ENCODE measurements around the gene BTBD7.

Gene BTBD7

DNA sequence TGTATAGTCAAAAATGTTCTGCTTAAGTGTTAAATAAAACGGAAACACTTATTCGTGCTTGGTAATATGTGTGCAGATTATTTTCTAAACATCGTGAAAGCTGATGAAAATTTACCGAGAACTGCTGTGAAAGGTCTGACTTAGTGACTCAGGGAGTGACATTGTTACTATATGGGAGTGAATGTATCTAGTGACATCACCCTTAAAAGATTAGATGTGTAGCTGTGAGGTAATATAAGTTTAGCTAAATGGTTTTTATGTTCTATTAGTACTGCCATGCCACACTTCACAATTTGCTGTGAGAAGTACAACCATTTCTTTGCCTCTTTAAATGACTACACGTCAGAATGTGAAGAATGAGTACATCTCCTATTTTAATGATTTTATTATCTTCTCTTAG, 15.5 kb upstream of the BTBD7 start:
- DNase-seq (ENCODE audit: low read depth in 2 of 2): no peak
- TF ChIP-seq, protein P1, sequence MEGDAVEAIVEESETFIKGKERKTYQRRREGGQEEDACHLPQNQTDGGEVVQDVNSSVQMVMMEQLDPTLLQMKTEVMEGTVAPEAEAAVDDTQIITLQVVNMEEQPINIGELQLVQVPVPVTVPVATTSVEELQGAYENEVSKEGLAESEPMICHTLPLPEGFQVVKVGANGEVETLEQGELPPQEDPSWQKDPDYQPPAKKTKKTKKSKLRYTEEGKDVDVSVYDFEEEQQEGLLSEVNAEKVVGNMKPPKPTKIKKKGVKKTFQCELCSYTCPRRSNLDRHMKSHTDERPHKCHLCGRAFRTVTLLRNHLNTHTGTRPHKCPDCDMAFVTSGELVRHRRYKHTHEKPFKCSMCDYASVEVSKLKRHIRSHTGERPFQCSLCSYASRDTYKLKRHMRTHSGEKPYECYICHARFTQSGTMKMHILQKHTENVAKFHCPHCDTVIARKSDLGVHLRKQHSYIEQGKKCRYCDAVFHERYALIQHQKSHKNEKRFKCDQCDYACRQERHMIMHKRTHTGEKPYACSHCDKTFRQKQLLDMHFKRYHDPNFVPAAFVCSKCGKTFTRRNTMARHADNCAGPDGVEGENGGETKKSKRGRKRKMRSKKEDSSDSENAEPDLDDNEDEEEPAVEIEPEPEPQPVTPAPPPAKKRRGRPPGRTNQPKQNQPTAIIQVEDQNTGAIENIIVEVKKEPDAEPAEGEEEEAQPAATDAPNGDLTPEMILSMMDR (IDR thresholded peaks at IDR 0.05; ENCODE audit: low read depth, low read length): no peak
- H3K4me3 ChIP-seq (replicated peaks in 1 of 2; ENCODE audit: low read depth in 2 of 2, low read length in 2 of 2): no peak overlapping the region

DNA sequence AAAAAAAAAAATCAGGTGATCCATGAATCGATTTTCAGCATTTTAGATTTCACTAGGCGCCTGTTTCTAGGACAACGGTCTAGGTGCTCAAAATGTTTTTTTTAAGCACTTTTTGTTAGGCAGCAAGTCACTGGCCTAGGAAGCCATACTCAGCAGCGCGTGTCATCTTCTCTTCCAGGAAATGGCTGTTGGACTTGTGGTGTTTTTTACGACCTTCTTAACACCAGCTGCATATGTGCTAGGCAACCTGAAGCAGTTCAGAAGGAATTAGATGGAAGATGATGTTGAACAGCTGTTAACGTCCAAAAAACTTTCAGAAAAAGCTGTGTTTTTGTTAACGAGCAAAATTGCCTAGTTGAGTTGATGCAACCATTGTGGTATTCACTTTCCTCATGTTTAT, 15.0 kb upstream of the BTBD7 start:
- DNase-seq (ENCODE audit: low read depth in 2 of 2): no peak
- H3K4me3 ChIP-seq (replicated peaks in 1 of 2; ENCODE audit: low read depth in 2 of 2, low read length in 2 of 2): no peak overlapping the region
- TF ChIP-seq, protein P1 (IDR thresholded peaks at IDR 0.05; ENCODE audit: low read depth, low read length): no peak

DNA sequence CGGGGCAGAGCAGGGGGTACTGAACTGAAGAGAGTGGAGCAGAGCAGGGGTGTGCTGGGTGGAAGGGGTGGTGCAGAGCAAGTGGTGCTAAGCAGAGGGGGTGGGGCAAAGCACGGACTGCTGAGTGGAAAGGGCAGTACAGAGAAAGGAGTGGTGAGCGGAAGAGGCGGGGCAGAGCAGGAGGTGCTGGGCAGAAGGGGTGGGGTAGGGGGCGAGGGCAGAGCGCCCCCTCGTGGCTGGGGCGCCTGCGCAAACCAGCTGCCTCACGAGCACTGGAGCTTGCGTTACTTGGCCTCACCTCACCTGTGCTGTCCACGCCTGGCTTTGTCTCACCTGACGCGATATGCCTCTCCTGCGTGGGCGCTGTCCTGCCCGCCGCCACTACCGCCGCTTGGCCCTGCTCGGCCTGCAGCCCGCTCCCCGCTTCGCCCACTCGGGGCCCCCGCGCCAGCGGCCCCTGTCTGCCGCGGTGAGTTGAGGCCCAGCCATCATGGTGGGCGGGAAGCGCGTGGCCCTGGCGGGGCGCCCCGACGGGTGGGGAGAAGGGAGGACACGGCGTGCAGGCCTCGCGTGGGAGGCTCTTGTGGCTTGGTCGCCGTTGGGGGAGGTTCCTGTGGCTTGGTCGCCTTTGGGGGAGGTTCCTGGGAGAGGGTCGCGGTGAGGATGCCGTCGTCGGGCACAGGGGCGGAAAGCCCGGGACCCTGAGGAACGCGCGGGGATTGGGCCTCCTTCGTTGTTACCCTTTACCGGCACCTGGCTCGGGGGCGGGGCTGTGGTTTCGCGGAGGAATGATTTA, 14.3 kb upstream of the BTBD7 start, which contains the start of gene COX8C:
COX8C (plus strand) TSS at position 257 of the 796 bp plus-strand sequence; CDS start at position 344, 87 bp downstream.
- H3K4me3 ChIP-seq (replicated peaks in 1 of 2; ENCODE audit: low read depth in 2 of 2, low read length in 2 of 2): no peak within 1 kb of the TSS
- no peak for DNase-seq (ENCODE audit: low read depth in 2 of 2)
- TF ChIP-seq, protein P1 (IDR thresholded peaks at IDR 0.05; ENCODE audit: low read depth, low read length): no peak

DNA sequence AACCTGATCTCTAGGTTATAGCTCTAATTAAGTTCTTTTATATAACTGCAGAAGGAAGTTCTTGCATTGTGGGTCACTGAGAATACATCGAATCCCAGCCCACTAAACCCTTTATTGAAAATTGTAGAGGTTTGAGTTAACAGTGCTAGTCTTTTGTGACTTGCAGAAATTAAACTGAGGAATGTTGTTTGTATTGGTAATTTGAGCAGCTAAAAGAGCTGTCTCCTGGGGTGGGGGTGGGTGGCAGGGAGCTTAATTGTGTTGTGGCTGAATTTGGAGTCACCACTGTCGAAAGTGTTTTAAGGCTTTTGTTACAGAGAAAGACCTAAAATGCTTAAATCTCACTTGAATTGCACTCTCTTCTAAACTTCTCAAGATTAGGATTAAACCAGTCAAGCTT, 11.0 kb upstream of the BTBD7 start:
- TF ChIP-seq, protein P1 (IDR thresholded peaks at IDR 0.05; ENCODE audit: low read depth, low read length): no peak
- no peak for DNase-seq (ENCODE audit: low read depth in 2 of 2)

DNA sequence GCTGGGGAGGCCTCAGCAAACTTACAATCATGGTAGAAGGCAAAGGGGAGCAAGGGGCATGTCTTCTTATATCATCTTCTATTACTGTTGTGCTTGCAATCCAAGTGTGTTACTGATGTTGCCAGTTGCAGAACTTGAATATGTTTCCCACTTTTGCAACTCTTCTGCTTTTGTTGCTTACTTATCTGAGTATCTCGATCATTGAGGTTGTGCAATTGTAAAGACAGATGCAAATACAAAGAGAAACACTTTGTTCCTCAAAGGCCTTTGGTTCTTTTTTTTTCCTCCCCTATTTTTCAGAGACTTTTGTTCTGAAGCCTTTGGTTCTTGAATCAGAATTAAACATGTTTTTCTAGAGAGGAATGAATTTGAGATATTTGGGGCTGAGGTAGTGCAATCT, 10.4 kb upstream of the BTBD7 start:
- TF ChIP-seq, protein P1 (IDR thresholded peaks at IDR 0.05; ENCODE audit: low read depth, low read length): no peak
- DNase-seq (ENCODE audit: low read depth in 2 of 2): no peak
- no peak overlapping the region for H3K4me3 ChIP-seq (replicated peaks in 1 of 2; ENCODE audit: low read depth in 2 of 2, low read length in 2 of 2)

More for the DNA sequence above, 11.0 kb upstream of the BTBD7 start:
- H3K4me3 ChIP-seq (replicated peaks in 1 of 2; ENCODE audit: low read depth in 2 of 2, low read length in 2 of 2): no peak overlapping the region

DNA sequence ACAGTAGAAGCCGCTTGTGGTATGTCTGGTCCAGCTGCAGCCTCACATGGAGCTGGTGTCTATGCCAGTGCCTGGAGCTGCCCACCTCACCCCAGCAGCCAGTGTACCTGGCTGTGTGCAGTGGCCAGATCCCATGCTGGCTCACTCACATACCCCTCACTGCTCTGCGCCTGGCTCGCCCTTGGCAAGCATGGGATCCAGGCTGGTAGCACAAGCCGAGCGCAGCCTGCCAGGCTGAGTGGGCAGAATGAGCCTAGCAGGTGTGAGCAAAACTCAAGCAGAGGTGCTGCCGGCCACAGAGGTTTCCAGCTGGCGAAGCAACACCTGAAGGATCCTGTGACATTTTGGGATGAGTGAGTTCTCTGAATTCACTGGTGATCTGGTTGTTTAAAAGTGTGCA, 5.0 kb upstream of the BTBD7 start:
- no peak overlapping the region for H3K4me3 ChIP-seq (replicated peaks in 1 of 2; ENCODE audit: low read depth in 2 of 2, low read length in 2 of 2)
- no peak for DNase-seq (ENCODE audit: low read depth in 2 of 2)
- TF ChIP-seq, protein P1 (IDR thresholded peaks at IDR 0.05; ENCODE audit: low read depth, low read length): no peak

Data from cardiac fibroblast (primary cell).